Measurements from ENCODE around the gene LGR5. TPM values are rescaled to one million over a fixed set of nuclear protein-coding genes. Genes with fewer than 3 reads are reported as not detected.
A peak's percentile ranks its signal among the peaks of the same experiment; 100 is the strongest.

The LGR5 gene
- total and polyA plus RNA-seq, 2 of the 13 experiments (the other 11 are each of a cell fraction or from before 2014, with no cell fraction given): 37.0 to 121 TPM

DNA sequence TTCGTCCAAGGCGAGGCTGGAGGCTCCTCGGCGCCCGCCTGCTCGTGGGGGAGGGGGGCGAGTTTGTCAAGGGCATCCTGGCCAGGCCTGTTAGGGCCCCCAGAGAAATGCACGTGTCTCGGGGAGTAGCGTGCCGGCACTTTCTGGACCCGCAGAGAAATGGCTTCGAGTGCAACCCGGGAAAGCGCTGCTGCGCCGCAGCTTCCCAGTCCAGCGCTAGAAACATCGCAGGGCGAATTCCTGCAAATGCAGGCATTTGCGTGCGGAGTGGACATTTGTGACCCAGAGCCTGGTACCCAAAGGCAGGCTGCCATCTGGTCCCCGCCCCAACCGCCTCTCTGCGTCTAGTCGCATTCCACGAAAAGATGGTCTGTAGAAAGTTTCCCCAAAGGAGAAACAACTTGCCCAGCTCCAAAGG lies 756 bp downstream of the LGR5 start (continued):
- TF ChIP-seq, protein P1, sequence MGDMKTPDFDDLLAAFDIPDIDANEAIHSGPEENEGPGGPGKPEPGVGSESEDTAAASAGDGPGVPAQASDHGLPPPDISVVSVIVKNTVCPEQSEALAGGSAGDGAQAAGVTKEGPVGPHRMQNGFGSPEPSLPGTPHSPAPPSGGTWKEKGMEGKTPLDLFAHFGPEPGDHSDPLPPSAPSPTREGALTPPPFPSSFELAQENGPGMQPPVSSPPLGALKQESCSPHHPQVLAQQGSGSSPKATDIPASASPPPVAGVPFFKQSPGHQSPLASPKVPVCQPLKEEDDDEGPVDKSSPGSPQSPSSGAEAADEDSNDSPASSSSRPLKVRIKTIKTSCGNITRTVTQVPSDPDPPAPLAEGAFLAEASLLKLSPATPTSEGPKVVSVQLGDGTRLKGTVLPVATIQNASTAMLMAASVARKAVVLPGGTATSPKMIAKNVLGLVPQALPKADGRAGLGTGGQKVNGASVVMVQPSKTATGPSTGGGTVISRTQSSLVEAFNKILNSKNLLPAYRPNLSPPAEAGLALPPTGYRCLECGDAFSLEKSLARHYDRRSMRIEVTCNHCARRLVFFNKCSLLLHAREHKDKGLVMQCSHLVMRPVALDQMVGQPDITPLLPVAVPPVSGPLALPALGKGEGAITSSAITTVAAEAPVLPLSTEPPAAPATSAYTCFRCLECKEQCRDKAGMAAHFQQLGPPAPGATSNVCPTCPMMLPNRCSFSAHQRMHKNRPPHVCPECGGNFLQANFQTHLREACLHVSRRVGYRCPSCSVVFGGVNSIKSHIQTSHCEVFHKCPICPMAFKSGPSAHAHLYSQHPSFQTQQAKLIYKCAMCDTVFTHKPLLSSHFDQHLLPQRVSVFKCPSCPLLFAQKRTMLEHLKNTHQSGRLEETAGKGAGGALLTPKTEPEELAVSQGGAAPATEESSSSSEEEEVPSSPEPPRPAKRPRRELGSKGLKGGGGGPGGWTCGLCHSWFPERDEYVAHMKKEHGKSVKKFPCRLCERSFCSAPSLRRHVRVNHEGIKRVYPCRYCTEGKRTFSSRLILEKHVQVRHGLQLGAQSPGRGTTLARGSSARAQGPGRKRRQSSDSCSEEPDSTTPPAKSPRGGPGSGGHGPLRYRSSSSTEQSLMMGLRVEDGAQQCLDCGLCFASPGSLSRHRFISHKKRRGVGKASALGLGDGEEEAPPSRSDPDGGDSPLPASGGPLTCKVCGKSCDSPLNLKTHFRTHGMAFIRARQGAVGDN (CRISPR knock-in tag; IDR thresholded peaks at IDR 0.05): peak; percentile 29; the same call in 1 of the 2 replicates
- TF ChIP-seq ARNTL (CRISPR knock-in tag; IDR thresholded peaks at IDR 0.05): no peak
- TF ChIP-seq MAF1 (CRISPR knock-in tag; IDR thresholded peaks at IDR 0.05; ENCODE audit: borderline replicate concordance): 0 out of 2 replicates have a peak, but pooled peaks have one; percentile 2
- no peak for TF ChIP-seq HNRNPK (IDR thresholded peaks at IDR 0.05; ENCODE audit: low read depth, low read length, poor library complexity, severe bottlenecking)
- TF ChIP-seq NCOA1 (CRISPR knock-in tag; IDR thresholded peaks at IDR 0.05): no peak
- no peak for TF ChIP-seq HNRNPH1 (optimal IDR thresholded peaks at IDR 0.05; ENCODE audit: low read depth, low read length)
- no peak for TF ChIP-seq MIXL1 (CRISPR knock-in tag; IDR thresholded peaks at IDR 0.05)
- TF ChIP-seq AGO2 (optimal IDR thresholded peaks at IDR 0.05; ENCODE audit: low read depth, low read length): peak; percentile 91
- TF ChIP-seq, protein P2, sequence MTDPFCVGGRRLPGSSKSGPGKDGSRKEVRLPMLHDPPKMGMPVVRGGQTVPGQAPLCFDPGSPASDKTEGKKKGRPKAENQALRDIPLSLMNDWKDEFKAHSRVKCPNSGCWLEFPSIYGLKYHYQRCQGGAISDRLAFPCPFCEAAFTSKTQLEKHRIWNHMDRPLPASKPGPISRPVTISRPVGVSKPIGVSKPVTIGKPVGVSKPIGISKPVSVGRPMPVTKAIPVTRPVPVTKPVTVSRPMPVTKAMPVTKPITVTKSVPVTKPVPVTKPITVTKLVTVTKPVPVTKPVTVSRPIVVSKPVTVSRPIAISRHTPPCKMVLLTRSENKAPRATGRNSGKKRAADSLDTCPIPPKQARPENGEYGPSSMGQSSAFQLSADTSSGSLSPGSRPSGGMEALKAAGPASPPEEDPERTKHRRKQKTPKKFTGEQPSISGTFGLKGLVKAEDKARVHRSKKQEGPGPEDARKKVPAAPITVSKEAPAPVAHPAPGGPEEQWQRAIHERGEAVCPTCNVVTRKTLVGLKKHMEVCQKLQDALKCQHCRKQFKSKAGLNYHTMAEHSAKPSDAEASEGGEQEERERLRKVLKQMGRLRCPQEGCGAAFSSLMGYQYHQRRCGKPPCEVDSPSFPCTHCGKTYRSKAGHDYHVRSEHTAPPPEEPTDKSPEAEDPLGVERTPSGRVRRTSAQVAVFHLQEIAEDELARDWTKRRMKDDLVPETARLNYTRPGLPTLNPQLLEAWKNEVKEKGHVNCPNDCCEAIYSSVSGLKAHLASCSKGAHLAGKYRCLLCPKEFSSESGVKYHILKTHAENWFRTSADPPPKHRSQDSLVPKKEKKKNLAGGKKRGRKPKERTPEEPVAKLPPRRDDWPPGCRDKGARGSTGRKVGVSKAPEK (CRISPR knock-in tag; IDR thresholded peaks at IDR 0.05; ENCODE audit: borderline replicate concordance): 0 out of 2 replicates have a peak, but pooled peaks have one; percentile 9
- TF ChIP-seq PAX8 (CRISPR knock-in tag; IDR thresholded peaks at IDR 0.05; ENCODE audit: borderline replicate concordance): no peak
- no peak for TF ChIP-seq SAFB2 (CRISPR knock-in tag; IDR thresholded peaks at IDR 0.05; ENCODE audit: borderline replicate concordance, low read depth)
- no peak for TF ChIP-seq HNF4G (IDR thresholded peaks at IDR 0.05; ENCODE audit: borderline replicate concordance, low read depth, low read length)
- 0 out of 2 replicates have a peak, but pooled peaks have one; percentile 7 for TF ChIP-seq HNF4G (CRISPR knock-in tag; IDR thresholded peaks at IDR 0.05; ENCODE audit: borderline replicate concordance, low read depth)
- TF ChIP-seq POLR2A (IDR thresholded peaks at IDR 0.05; ENCODE audit: insufficient read depth in 1 of 2, low read depth in 2 of 2, low read length in 2 of 2): peak; percentile 12 to 16; a peak in 2 of 4 replicates
- TF ChIP-seq ZNF326 (CRISPR knock-in tag; IDR thresholded peaks at IDR 0.05; ENCODE audit: borderline replicate concordance): no peak
- TF ChIP-seq KDM1A (CRISPR knock-in tag; IDR thresholded peaks at IDR 0.05): no peak
- 0 out of 2 replicates have a peak, but pooled peaks have one; percentile 43 for TF ChIP-seq ZNF564 (CRISPR knock-in tag; IDR thresholded peaks at IDR 0.05)
- TF ChIP-seq, protein P3, sequence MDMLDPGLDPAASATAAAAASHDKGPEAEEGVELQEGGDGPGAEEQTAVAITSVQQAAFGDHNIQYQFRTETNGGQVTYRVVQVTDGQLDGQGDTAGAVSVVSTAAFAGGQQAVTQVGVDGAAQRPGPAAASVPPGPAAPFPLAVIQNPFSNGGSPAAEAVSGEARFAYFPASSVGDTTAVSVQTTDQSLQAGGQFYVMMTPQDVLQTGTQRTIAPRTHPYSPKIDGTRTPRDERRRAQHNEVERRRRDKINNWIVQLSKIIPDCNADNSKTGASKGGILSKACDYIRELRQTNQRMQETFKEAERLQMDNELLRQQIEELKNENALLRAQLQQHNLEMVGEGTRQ (IDR thresholded peaks at IDR 0.05; ENCODE audit: low read depth, low read length): no peak
- TF ChIP-seq, protein P3 (CRISPR knock-in tag; IDR thresholded peaks at IDR 0.05; ENCODE audit: borderline replicate concordance): no peak
- TF ChIP-seq, protein P4, sequence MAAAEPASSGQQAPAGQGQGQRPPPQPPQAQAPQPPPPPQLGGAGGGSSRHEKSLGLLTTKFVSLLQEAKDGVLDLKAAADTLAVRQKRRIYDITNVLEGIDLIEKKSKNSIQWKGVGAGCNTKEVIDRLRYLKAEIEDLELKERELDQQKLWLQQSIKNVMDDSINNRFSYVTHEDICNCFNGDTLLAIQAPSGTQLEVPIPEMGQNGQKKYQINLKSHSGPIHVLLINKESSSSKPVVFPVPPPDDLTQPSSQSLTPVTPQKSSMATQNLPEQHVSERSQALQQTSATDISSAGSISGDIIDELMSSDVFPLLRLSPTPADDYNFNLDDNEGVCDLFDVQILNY (CRISPR knock-in tag; conservative IDR thresholded peaks at IDR 0.05): no peak
- TF ChIP-seq ZNF350 (CRISPR knock-in tag; IDR thresholded peaks at IDR 0.05; ENCODE audit: borderline replicate concordance, low read depth): 0 out of 2 replicates have a peak, but pooled peaks have one; percentile 2
